GM12878 (cell line): ENCODE data around the gene NKAIN1. TPM values are rescaled to one million over a fixed set of nuclear protein-coding genes. Genes with fewer than 3 reads are reported as not detected.
"Not testable (repeated sequence)": the region's sequence is repeated elsewhere in the genome, so short reads cannot be mapped to it uniquely, and the experiment has no call there.

Source experiments
- ATAC-seq: fragments of 200-7000 bp; cut with Tn5 transposase; 3 replicates; pipeline ENCODE4 v1.9.1; 2020; ENCODE audit warnings: mild to moderate bottlenecking, moderate library complexity
- BruUV-seq: library from RNA; stranded (reverse); fragments of 400-500 nt; replicated peaks from 2 replicates; lab custom pipeline; 2021; lab: Mats Ljungman, UMichigan
- CTCF ChIA-PET: fragments of 300-600 bp; sonication (Branson Sonifier 250); formaldehyde crosslinking; extraction: SDS; loops from one replicate; lab custom pipeline; 2021; ENCODE audit warnings: inconsistent platforms; lab: Yijun Ruan, JAX
- POLR2A ChIA-PET: fragments of 350-600 bp; formaldehyde crosslinking; extraction: SDS; loops from one replicate; lab custom pipeline; 2021; ENCODE audit warnings: inconsistent platforms; lab: Charles Lee
- RAD21 ChIA-PET: fragments of 300-600 bp; sonication (Branson Sonifier 250); formaldehyde crosslinking; loops from one replicate; lab custom pipeline; 2023; ENCODE audit warnings: antibody characterized with exemption; ENCODE audit not compliant: unreplicated experiment; lab: Charles Lee
- SMC1A ChIA-PET: fragments of 300-600 bp; sonication (Branson Sonifier 250); formaldehyde crosslinking; loops from one replicate; lab custom pipeline; 2023; ENCODE audit not compliant: unreplicated experiment, uncharacterized antibody; lab: Charles Lee
- DNase-seq: peaks from one replicate; pipeline ENCODE4 v3.0.0-alpha.2; 2011; ENCODE audit warnings: low read depth, low spot score
- FAIRE-seq: peaks from 3 replicates; lab custom pipeline; 2011; peaks lifted over from hg19 to GRCh38; lab: Jason Lieb, UNC
- H2AFZ ChIP-seq: 2 replicates; pipeline ENCODE4 v1.6.0; 2011; ENCODE audit warnings: low read depth, low read length, control low read depth; ENCODE audit not compliant: control insufficient read depth
- H3K27ac ChIP-seq: 2 replicates; pipeline ENCODE4 v1.5.1; 2011; ENCODE audit warnings: control low read depth; ENCODE audit not compliant: control insufficient read depth, insufficient read depth
- H3K27me3 ChIP-seq, 2 experiments: replicated peaks in 1 of 2; 2 replicates each; pipeline versions ENCODE4 v1.6.0 to v1.6.1; 2011; ENCODE audit warnings: low read length in 1 of 2; ENCODE audit not compliant: control insufficient read depth in 2 of 2, insufficient read depth in 2 of 2
- H3K36me3 ChIP-seq, 2 experiments: 2 replicates each; pipeline ENCODE4 v1.5.1; 2011; ENCODE audit warnings: low read length in 1 of 2; ENCODE audit not compliant: control insufficient read depth in 2 of 2, insufficient read depth in 2 of 2
- H3K4me1 ChIP-seq: 2 replicates; pipeline ENCODE4 v1.6.1; 2011; ENCODE audit warnings: mild to moderate bottlenecking, low read length, moderate library complexity, mixed read lengths; ENCODE audit not compliant: control insufficient read depth, insufficient read depth
- H3K4me2 ChIP-seq: 2 replicates; pipeline ENCODE4 v1.6.0; 2011; ENCODE audit warnings: control low read depth; ENCODE audit not compliant: control insufficient read depth, insufficient read depth
- H3K4me3 ChIP-seq: fragments of 200-600 bp; sonication (generic); 2 replicates; pipeline ENCODE4 v1.5.1; 2016
- H3K79me2 ChIP-seq: 2 replicates; pipeline ENCODE4 v1.6.0; 2011; ENCODE audit warnings: low read length; ENCODE audit not compliant: control insufficient read depth, insufficient read depth
- H3K9ac ChIP-seq: 2 replicates; pipeline ENCODE4 v1.8.0; 2011; ENCODE audit warnings: low read length, control low read depth, mixed read lengths; ENCODE audit not compliant: control insufficient read depth, insufficient read depth
- H3K9me3 ChIP-seq: replicated peaks from 3 replicates; pipeline ENCODE4 v1.5.1; 2011; ENCODE audit warnings: mild to moderate bottlenecking, low read length; ENCODE audit not compliant: control insufficient read depth, insufficient read depth
- H4K20me1 ChIP-seq: 2 replicates; pipeline ENCODE4 v1.6.0; 2011; ENCODE audit not compliant: control insufficient read depth, insufficient read depth
- CEBPZ ChIP-seq: fragments of 150-350 bp; IDR thresholded peaks from 2 replicates; pipeline ENCODE4 v1.6.1; 2016; ENCODE audit warnings: low read depth, low read length
- EP300 ChIP-seq, 2 experiments: fragments of 150-350 bp in 1 of 2; IDR thresholded peaks; 2 replicates each; pipeline ENCODE4 v1.6.1; 2011 to 2012; ENCODE audit warnings: low read depth in 2 of 2, low read length in 2 of 2, borderline replicate concordance in 1 of 2, improper control_type of control experiment in 1 of 2, inconsistent platforms in 1 of 2; ENCODE audit not compliant: control insufficient read depth in 1 of 2
- MYC ChIP-seq: IDR thresholded peaks from 2 replicates; pipeline ENCODE4 v1.6.1; 2011; ENCODE audit warnings: mild to moderate bottlenecking, low read length, moderate library complexity, inconsistent platforms; ENCODE audit not compliant: insufficient read depth, insufficient replicate concordance, insufficient read length, severe bottlenecking
- NKRF ChIP-seq: fragments of 450-650 bp; conservative IDR thresholded peaks from 2 replicates; pipeline ENCODE4 v1.6.1; 2017; ENCODE audit warnings: mild to moderate bottlenecking, moderate library complexity
- RFX5 ChIP-seq: IDR thresholded peaks from 2 replicates; pipeline ENCODE4 v1.6.1; 2011; ENCODE audit warnings: low read depth, low read length, improper control_type of control experiment
- ZBTB40 ChIP-seq: fragments of 450-650 bp; IDR thresholded peaks from 2 replicates; pipeline ENCODE4 v1.6.1; 2016; ENCODE audit warnings: mild to moderate bottlenecking, moderate library complexity, borderline replicate concordance
- WGBS: methylation state at CpG from one replicate; pipeline ENCODE4 v1.1.6; 2016; ENCODE audit warnings: low lambda C conversion rate; ENCODE audit not compliant: insufficient replicate concordance, insufficient coverage; ENCODE audit errors: missing lambda C conversion rate; 5-methylcytosine and 5-hydroxymethylcytosine counted together
- in situ Hi-C: fragments of 300-500 bp; cut with MboI; formaldehyde crosslinking; loops from 9 replicates; pipeline ENCODE4 v1.14.3; 2018; ENCODE audit warnings: mixed read lengths
- intact Hi-C: fragments of 100-400 bp; cut with micrococcal nuclease; formaldehyde crosslinking; loops from one replicate; pipeline ENCODE4 v1.14.2; 2022; ENCODE audit not compliant: unreplicated experiment
- polyA plus RNA-seq, 11 experiments: library from polyadenylated mRNA; depleted of rRNA in 4 of 11; unstranded in 6 of 11; stranded (reverse) in 5 of 11; fragments of >200 nt; fragmentation: Nextera tagmentation in 4 of 11; fragmentation: Illumina TruSeq in 1 of 11; extraction: Ambion mirVana in 4 of 11; extraction: Trizol in 1 of 11; gene quantifications; 1 replicate in 1 of 11; 2 replicates in 10 of 11; pipeline versions ENCODE4 v1.2.1 to v1.2.3, GENCODE V29; 2011 to 2016; ENCODE audit warnings: inconsistent platforms in 2 of 11, missing spikeins in 2 of 11, low read depth in 1 of 11
- total RNA-seq, 4 experiments: library from RNA; depleted of rRNA in 3 of 4; stranded (reverse); fragments of >200 nt in 3 of 4; fragmentation: Illumina TruSeq in 1 of 4; extraction: Trizol in 1 of 4; gene quantifications; 2 replicates each; pipeline versions ENCODE4 v1.2.1 to v1.2.3, GENCODE V29; 2013 to 2021

The NKAIN1 gene
- total and polyA plus RNA-seq, 10 of the 15 experiments (the other 5 are each of a cell fraction or from before 2014, with no cell fraction given): not detected

- POLR2A ChIA-PET, H3K9ac ChIP-seq, H3K9me3 ChIP-seq, RAD21 ChIA-PET, H3K36me3 ChIP-seq, H3K79me2 ChIP-seq, SMC1A ChIA-PET, intact Hi-C loops, BruUV-seq, H4K20me1 ChIP-seq, in situ Hi-C loops, FAIRE-seq, H3K4me3 ChIP-seq, H2AFZ ChIP-seq, DNase-seq, H3K4me1 ChIP-seq, H3K27me3 ChIP-seq, H3K4me2 ChIP-seq, ATAC-seq, CTCF ChIA-PET, H3K27ac ChIP-seq: not testable (repeated sequence)
- 92% methylated on average over 2 of the region's 33 CpGs for WGBS
Measured at GRCh38 chr1:31176291-31176690, 63.4 kb downstream of the NKAIN1 start.

GRCh38 chr1:31170486-31170735, 69.3 kb downstream of the NKAIN1 start:
- ChIA-PET CTCF (interaction anchor here (1.7 to 4.2 kb wide), 3 partner anchors 8 to 14 kb away, joined by 10 to 20 read pairs (median 13); no protein-coding TSS in a partner anchor), RAD21 (interaction anchor here (1.2 kb wide), 1 partner anchor 11 kb away, joined by 4 read pairs; no protein-coding TSS in a partner anchor), SMC1A (interaction anchor here (0.6 to 1.2 kb wide), 2 partner anchors 18 to 25 kb away, joined by 3 read pairs; no protein-coding TSS in a partner anchor), POLR2A (no interaction called here)
- intact Hi-C loops (no loop called here), in situ Hi-C loops (no loop called here)
- BruUV-seq: no TSS peak
- no peak overlapping the region for H3K4me2 ChIP-seq
- H3K27ac ChIP-seq: no peak overlapping the region
- no peak for FAIRE-seq
- no peak overlapping the region for H3K9ac ChIP-seq
- no peaks in the 10 kb centered on the region for H3K9me3 ChIP-seq
- no peak overlapping the region for H3K4me3 ChIP-seq
- no peak for DNase-seq
- peaks cover 4% of the 10 kb centered on the region for H3K4me1 ChIP-seq
- H4K20me1 ChIP-seq: no peaks in the 10 kb centered on the region
- WGBS: 71% methylated on average over 4 of the region's 4 CpGs
- no peaks in the 10 kb centered on the region for H3K79me2 ChIP-seq
- H2AFZ ChIP-seq: peak overlapping the region; percentile 60; the same call in 1 of the 2 replicates
- no peaks in the 10 kb centered on the region; a peak in 1 of 4 replicates for H3K27me3 ChIP-seq
- no peak for ATAC-seq
- H3K36me3 ChIP-seq: no peaks in the 10 kb centered on the region
- TF ChIP-seq MYC: no peak
- TF ChIP-seq CEBPZ: no peak
- no peak for TF ChIP-seq ZBTB40
- no peak for TF ChIP-seq EP300 (IDR thresholded peaks at IDR 0.05; ENCODE audit: borderline replicate concordance in 1 of 2, control insufficient read depth in 1 of 2, low read depth in 2 of 2, low read length in 2 of 2)
- no peak for TF ChIP-seq RFX5
- no peak for TF ChIP-seq NKRF
